Osteoblast (primary cell): ENCODE measurements around the gene PSMB7. TPM values are rescaled to one million over a fixed set of nuclear protein-coding genes. Genes with fewer than 3 reads are reported as not detected.

Source experiments
- DNase-seq: peaks from one replicate; pipeline ENCODE4 v3.0.0; 2011; ENCODE audit warnings: low spot score, mixed read lengths; ENCODE audit not compliant: insufficient read length; ENCODE audit errors: missing footprints
- H2AFZ ChIP-seq: 2 replicates; pipeline ENCODE4 v1.6.0; 2011; ENCODE audit warnings: mild to moderate bottlenecking, low read length
- H3K27ac ChIP-seq: 2 replicates; pipeline ENCODE4 v1.5.1; 2011; ENCODE audit warnings: mild to moderate bottlenecking, low read depth, low read length, moderate library complexity
- H3K27me3 ChIP-seq: 2 replicates; pipeline ENCODE4 v1.6.0; 2012; ENCODE audit warnings: mild to moderate bottlenecking, control low read depth, inconsistent platforms, low read length, moderate library complexity; ENCODE audit not compliant: insufficient read depth
- H3K36me3 ChIP-seq: 2 replicates; pipeline ENCODE4 v1.5.1; 2011; ENCODE audit warnings: mild to moderate bottlenecking, low read length, control low read depth, moderate library complexity; ENCODE audit not compliant: insufficient read depth
- H3K4me1 ChIP-seq: 2 replicates; pipeline ENCODE4 v1.5.1; 2011; ENCODE audit warnings: mild to moderate bottlenecking, low read length, control low read depth, moderate library complexity; ENCODE audit not compliant: insufficient read depth
- H3K4me2 ChIP-seq: 2 replicates; pipeline ENCODE4 v1.6.0; 2011; ENCODE audit warnings: mild to moderate bottlenecking, low read length; ENCODE audit not compliant: insufficient read depth
- H3K4me3 ChIP-seq: fragments of 200-600 bp; sonication (generic); 3 replicates; pipeline ENCODE4 v1.5.1; 2012; ENCODE audit warnings: mild to moderate bottlenecking, low read length, inconsistent platforms; ENCODE audit not compliant: insufficient read depth
- H3K79me2 ChIP-seq: 2 replicates; pipeline ENCODE4 v1.6.0; 2012; ENCODE audit warnings: mild to moderate bottlenecking, low read length, control low read depth, inconsistent platforms; ENCODE audit not compliant: insufficient read depth
- H3K9me3 ChIP-seq: 2 replicates; pipeline ENCODE4 v1.5.1; 2011; ENCODE audit warnings: low read depth, low read length, control low read depth
- H4K20me1 ChIP-seq: 2 replicates; pipeline ENCODE4 v1.6.0; 2012; ENCODE audit warnings: mild to moderate bottlenecking, low read length, control low read depth; ENCODE audit not compliant: insufficient read depth
- total RNA-seq: library from RNA; depleted of rRNA; stranded (reverse); fragments of >200 nt; gene quantifications from 2 replicates; pipeline ENCODE4 v1.2.3, GENCODE V29; 2012
- TF ChIP-seq, protein P1 (sequence below): IDR thresholded peaks from 2 replicates; pipeline ENCODE4 v1.5.1; 2011; ENCODE audit warnings: mild to moderate bottlenecking, low read depth, low read length, moderate library complexity; ENCODE audit errors: extremely low read depth

The PSMB7 gene
- total RNA-seq, 1 donor = 136 TPM

DNA sequence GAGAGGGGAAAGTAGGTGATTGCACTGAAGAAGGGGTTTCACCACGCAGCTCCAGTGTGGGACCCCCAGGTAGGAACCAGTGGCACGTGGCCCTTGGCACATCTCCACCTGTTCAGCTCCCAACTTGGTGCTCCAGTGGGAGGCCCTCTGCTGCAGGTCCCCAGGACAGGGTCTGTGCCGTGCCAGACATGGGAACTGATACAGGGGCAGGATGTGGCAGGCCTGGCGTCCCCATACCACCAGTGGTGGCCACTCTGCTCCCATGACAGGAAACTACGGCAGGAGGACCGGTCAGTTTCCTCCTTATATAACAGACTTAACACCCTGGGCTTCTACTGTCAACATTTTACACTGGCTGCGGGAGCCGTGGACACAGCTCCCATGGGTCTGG, 67.3 kb downstream of the PSMB7 start:
- Histone ChIP-seq H3K36me3 (peaks cover 93% of the 10 kb centered on the region), H3K79me2 (peaks cover 11% of the 10 kb centered on the region), H3K4me3 (no peak overlapping the region), H3K4me2 (no peak overlapping the region), H3K27me3 (no peaks in the 10 kb centered on the region), H3K27ac (no peak overlapping the region), H3K4me1 (peaks cover 5% of the 10 kb centered on the region), H2AFZ (no peak overlapping the region), H4K20me1 (peaks cover 38% of the 10 kb centered on the region), H3K9me3 (no peaks in the 10 kb centered on the region)
- TF ChIP-seq, protein P1, sequence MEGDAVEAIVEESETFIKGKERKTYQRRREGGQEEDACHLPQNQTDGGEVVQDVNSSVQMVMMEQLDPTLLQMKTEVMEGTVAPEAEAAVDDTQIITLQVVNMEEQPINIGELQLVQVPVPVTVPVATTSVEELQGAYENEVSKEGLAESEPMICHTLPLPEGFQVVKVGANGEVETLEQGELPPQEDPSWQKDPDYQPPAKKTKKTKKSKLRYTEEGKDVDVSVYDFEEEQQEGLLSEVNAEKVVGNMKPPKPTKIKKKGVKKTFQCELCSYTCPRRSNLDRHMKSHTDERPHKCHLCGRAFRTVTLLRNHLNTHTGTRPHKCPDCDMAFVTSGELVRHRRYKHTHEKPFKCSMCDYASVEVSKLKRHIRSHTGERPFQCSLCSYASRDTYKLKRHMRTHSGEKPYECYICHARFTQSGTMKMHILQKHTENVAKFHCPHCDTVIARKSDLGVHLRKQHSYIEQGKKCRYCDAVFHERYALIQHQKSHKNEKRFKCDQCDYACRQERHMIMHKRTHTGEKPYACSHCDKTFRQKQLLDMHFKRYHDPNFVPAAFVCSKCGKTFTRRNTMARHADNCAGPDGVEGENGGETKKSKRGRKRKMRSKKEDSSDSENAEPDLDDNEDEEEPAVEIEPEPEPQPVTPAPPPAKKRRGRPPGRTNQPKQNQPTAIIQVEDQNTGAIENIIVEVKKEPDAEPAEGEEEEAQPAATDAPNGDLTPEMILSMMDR = no peak
- DNase-seq = peak; percentile 52

DNA sequence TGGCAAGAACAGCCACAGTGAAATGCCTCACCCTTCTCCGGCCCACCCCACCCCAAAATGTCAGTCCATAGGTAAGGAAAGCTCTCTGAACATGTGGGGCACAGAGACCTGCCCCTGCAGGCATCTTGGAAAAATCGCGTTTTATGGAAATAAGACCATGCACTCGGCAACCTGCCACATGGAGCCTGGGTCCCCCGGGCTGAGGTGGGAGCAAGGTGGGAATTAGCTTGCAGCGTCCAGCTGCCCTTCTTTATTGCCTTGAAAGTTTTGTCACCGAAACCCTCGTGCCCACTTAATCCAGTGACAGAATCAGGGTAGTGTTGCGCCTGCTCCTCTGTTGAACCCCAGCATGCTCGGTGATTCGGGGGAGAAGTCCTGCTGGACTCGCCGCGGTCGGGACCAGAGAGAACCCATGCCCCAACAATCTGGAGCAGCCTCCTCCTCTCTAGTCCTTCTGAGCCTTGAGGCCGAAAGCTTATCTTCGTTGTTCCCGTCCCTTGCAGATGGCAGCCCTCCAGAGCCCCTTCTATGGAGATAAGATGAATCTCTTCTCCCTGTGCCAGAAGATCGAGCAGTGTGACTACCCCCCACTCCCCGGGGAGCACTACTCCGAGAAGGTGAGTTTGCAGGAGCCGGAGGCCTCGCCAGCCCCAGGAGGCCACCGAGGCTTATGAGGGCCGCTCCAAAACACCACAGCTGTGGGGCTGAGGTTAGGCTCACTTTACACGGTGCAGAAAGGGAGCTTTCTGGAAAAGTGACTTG, 67.9 kb downstream of the PSMB7 start:
- Histone ChIP-seq H3K4me2 (no peak overlapping the region), H3K79me2 (peaks cover 11% of the 10 kb centered on the region), H3K27ac (no peak overlapping the region), H3K4me1 (peaks cover 11% of the 10 kb centered on the region), H3K4me3 (no peak overlapping the region), H3K36me3 (peaks cover 88% of the 10 kb centered on the region), H2AFZ (no peak overlapping the region), H3K27me3 (no peaks in the 10 kb centered on the region), H4K20me1 (peaks cover 39% of the 10 kb centered on the region), H3K9me3 (no peaks in the 10 kb centered on the region)
- TF ChIP-seq, protein P1 = no peak
- peak; percentile 66 for DNase-seq

DNA sequence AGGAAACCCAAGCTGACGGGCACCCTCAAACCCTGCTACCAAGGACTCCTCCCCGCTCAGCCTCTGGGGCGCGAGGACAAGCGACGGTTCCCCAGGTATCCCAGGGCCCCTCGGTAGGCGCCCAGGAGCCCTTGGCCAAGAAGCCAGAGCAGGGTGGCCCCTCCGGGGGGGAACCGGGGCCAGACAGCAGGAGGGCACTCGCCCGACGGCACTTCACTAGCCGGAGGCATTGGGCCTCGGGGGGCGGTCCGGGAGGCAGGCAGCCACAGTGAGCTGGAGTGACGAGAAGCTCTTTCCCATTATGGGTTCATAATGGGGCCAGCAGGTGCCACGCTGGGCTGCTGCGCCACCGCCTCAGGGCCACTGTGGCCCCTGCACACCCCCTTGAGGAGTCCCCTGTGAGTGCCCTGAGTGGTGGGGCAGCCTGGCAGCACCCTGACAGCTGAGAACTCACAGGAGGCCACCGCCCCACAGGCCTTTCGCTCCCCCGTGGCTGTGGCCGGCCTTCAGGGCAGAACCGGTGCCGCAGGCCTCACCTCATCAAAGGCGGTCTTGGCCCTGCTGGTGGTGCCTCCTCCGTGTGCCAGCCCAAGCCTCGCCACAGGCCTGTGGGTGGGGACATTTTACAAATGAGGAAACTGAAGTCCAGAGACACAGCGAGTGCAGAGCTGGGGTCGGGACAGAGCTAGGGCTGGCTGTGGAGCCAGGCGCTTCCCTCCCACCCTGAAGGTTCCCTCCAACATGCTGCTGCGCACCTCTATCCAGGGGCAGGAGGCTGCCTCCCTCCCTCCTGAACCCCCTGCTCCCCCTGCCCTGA, 68.7 kb downstream of the PSMB7 start:
- Histone ChIP-seq H3K9me3 (no peaks in the 10 kb centered on the region), H2AFZ (no peak overlapping the region), H4K20me1 (peaks cover 43% of the 10 kb centered on the region), H3K79me2 (peaks cover 11% of the 10 kb centered on the region), H3K27me3 (no peaks in the 10 kb centered on the region), H3K27ac (no peak overlapping the region), H3K36me3 (peaks cover 88% of the 10 kb centered on the region), H3K4me2 (no peak overlapping the region), H3K4me1 (peaks cover 19% of the 10 kb centered on the region), H3K4me3 (no peak overlapping the region)
- TF ChIP-seq, protein P1 = no peak
- DNase-seq = peak; percentile 54

DNA sequence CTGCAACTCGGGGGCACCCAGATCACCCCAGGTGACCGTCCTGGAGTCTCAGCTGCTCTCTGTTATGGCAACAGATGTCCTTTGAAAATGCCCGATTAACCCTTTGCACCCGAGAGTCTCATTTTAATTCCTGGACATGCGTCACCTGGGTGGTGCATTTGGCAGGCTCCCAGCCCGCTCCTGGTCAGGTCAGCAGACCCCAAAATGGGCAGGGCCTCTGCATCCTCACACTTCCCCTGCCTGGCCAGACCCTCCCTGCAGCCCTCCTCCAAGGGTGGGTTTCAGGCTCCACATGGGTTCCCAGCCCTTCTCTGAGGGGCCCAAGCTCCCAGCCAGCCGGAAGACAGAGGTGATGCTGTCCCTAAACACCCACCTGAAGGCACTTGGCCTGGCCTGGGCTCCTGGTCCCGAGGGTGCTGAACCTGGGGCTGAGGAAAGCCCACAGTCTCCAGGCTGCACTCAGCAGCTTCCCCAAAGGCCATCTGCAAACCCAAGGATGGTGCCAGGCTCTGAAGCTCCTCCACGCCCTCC, 69.4 kb downstream of the PSMB7 start:
- Histone ChIP-seq H3K36me3 (peaks cover 84% of the 10 kb centered on the region), H4K20me1 (peaks cover 41% of the 10 kb centered on the region)
- TF ChIP-seq, protein P1 = no peak

More for the DNA sequence above, 69.4 kb downstream of the PSMB7 start:
- no peak overlapping the region for H3K4me2 ChIP-seq
- peak; percentile 50 for DNase-seq
- no peak overlapping the region for H2AFZ ChIP-seq
- H3K79me2 ChIP-seq = peaks cover 14% of the 10 kb centered on the region
- H3K27ac ChIP-seq = no peak overlapping the region
- no peak overlapping the region for H3K4me3 ChIP-seq
- H3K27me3 ChIP-seq = no peaks in the 10 kb centered on the region
- H3K9me3 ChIP-seq = no peaks in the 10 kb centered on the region
- peaks cover 22% of the 10 kb centered on the region for H3K4me1 ChIP-seq
